Panc1 (cell line): ENCODE results near the gene CCDC51.

Experiments used
- CTCF ChIP-seq: fragments of 450-650 bp; IDR thresholded peaks from 2 replicates; pipeline ENCODE4 v1.5.1; 2017; ENCODE audit warnings: mild to moderate bottlenecking
- POLR2AphosphoS5 ChIP-seq: IDR thresholded peaks from 2 replicates; pipeline ENCODE4 v1.6.1; 2012; ENCODE audit warnings: mild to moderate bottlenecking, low read depth, low read length, moderate library complexity
- REST ChIP-seq, 2 experiments: IDR thresholded peaks; 2 replicates each; pipeline ENCODE4 v1.6.1; 2011 to 2012; ENCODE audit warnings: low read depth in 2 of 2, control low read depth in 1 of 2, low read length in 1 of 2, mild to moderate bottlenecking in 1 of 2, moderate library complexity in 1 of 2; ENCODE audit not compliant: insufficient read depth in 1 of 2

DNA sequence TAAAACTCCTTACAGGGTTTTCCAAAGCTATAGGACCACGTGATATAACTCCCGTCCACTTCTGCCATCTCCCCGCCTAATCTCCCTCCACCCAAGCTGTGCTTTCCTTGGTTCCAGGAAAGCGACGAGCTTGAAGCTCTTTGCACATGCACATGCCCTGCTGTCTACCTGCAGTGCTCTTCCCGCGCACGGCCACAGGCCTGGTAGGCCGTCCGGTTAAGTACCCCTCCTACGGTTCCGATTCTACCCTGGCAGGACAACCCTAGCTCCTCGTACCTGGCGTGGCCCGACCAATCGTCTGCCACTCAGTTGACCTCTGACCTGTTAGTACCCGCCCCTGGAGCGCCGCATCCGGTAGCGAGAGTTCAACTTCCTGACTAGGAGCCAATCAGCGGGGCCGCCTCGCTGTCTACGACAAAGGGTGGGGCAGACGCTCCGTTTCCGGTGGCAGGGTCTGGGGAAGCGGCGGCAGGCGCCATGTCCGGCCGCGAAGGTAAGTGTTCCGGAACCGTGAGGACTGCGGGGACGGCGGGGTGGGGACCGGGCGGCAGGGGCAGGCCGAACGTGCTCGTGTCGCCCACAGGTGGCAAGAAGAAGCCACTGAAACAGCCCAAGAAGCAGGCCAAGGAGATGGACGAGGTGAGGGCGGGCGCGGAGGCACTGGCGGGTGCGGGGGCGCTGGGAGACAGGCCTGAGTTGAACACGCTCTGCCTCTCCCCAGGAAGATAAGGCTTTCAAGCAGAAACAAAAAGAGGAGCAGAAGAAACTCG, at the start of gene CCDC51, which contains the start of gene TMA7:
- TF ChIP-seq REST (IDR thresholded peaks at IDR 0.05; ENCODE audit: insufficient read depth in 1 of 2, low read depth in 2 of 2, low read length in 1 of 2) (no peak), CTCF (no peak), POLR2AphosphoS5 (peak; percentile 77)
